Mesothelial cell of epicardium (in vitro differentiated cells): Measurements from ENCODE around the gene CMIP. TPM values are rescaled to one million over a fixed set of nuclear protein-coding genes. Genes with fewer than 3 reads are reported as not detected.
"Not testable (repeated sequence)": the region's sequence is repeated elsewhere in the genome, so short reads cannot be mapped to it uniquely, and the experiment has no call there.

Experiments
- DNase-seq, 2 experiments: peaks; one replicate each; pipeline ENCODE4 v3.0.0; 2021; ENCODE audit warnings: low spot score in 2 of 2; ENCODE audit not compliant: unreplicated experiment in 2 of 2
- H3K27ac Mint-ChIP-seq: 2 replicates; pipeline ENCODE4 v1.8.0; 2021; ENCODE audit warnings: mixed read lengths
- H3K27me3 Mint-ChIP-seq: 2 replicates; pipeline ENCODE4 v1.8.0; 2021; ENCODE audit warnings: low read depth, mixed read lengths
- H3K36me3 Mint-ChIP-seq: 2 replicates; pipeline ENCODE4 v1.8.0; 2021; ENCODE audit warnings: mixed read lengths
- H3K4me1 Mint-ChIP-seq: 2 replicates; pipeline ENCODE4 v1.8.0; 2021; ENCODE audit warnings: mixed read lengths
- H3K4me3 Mint-ChIP-seq: 2 replicates; pipeline ENCODE4 v1.8.0; 2021; ENCODE audit warnings: mild to moderate bottlenecking, moderate library complexity, mixed read lengths
- H3K9me3 Mint-ChIP-seq: 2 replicates; pipeline ENCODE4 v1.8.0; 2021; ENCODE audit warnings: mixed read lengths
- total RNA-seq: library from RNA; stranded (reverse); gene quantifications from 3 replicates; pipeline ENCODE4 v1.2.1, GENCODE V29; 2021
- TF ChIP-seq, protein P1 (sequence below): fragments of 200-600 bp; sonication (generic); IDR thresholded peaks from one replicate; pipeline ENCODE4 v1.5.0; 2021; ENCODE audit warnings: antibody characterized with exemption; ENCODE audit not compliant: unreplicated experiment

The CMIP gene
- total RNA-seq, 1 donor from 2014 or later: 71.0 TPM

DNA sequence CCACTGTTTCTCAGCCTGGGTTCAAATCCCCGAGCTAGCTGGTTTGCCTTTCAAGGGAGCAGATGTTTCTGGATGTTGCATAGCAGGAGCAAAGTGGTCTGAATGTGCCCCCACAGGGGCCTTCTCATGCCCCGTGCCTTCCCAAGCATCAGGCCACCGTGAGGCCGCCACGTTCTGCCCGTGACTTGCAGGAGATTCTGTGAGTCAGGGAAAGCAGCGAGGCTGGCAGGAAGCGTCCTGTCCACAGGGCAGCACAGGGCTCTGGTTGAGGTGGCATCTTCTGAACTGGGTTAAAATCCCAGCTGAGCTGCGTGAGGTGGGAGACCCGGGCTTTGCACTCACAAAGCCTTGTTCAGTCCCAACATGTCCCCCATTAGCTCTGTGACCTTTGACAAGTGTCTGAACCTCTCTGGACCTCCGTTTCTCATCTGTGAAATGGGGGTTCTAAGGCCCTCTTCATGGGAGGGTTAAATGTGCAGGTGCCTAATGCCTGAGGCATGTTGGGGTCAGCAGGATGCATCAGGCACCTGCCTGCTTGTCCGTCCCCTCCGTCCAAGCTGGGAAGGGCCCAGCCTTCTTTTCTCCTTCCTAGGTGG lies 239.7 kb downstream of the CMIP start:
- H3K27me3 Mint-ChIP-seq: no peaks in the 10 kb centered on the region
- H3K36me3 Mint-ChIP-seq: peaks cover 9% of the 10 kb centered on the region
- no peaks in the 10 kb centered on the region for H3K4me1 Mint-ChIP-seq
- TF ChIP-seq, protein P1, sequence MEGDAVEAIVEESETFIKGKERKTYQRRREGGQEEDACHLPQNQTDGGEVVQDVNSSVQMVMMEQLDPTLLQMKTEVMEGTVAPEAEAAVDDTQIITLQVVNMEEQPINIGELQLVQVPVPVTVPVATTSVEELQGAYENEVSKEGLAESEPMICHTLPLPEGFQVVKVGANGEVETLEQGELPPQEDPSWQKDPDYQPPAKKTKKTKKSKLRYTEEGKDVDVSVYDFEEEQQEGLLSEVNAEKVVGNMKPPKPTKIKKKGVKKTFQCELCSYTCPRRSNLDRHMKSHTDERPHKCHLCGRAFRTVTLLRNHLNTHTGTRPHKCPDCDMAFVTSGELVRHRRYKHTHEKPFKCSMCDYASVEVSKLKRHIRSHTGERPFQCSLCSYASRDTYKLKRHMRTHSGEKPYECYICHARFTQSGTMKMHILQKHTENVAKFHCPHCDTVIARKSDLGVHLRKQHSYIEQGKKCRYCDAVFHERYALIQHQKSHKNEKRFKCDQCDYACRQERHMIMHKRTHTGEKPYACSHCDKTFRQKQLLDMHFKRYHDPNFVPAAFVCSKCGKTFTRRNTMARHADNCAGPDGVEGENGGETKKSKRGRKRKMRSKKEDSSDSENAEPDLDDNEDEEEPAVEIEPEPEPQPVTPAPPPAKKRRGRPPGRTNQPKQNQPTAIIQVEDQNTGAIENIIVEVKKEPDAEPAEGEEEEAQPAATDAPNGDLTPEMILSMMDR: no peak
- no peak overlapping the region for H3K27ac Mint-ChIP-seq
- H3K4me3 Mint-ChIP-seq: no peak overlapping the region
- DNase-seq: no peak
- H3K9me3 Mint-ChIP-seq: no peaks in the 10 kb centered on the region

DNA sequence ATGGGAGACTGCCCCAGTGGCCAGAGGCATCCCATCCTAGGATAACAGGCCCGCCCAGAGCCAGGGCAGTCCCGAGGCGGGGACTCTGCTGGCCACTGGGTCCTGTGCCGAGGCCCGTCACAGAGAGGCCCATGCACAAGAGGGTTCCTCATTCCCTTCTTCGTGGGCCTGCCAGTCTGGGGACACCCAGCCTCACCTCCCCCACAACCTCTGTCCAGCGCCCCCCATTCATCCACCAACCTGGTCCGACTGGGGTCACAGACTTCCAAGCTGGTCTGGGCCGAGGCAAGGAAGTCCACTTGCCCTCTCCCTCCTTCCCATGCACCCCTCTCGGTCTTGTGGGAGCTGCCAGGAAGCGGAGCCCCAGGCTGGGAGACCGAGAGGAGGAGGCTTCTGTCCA lies 240.3 kb downstream of the CMIP start:
- no peak overlapping the region for H3K4me3 Mint-ChIP-seq
- TF ChIP-seq, protein P1: no peak
- no peak for DNase-seq
- no peaks in the 10 kb centered on the region for H3K27me3 Mint-ChIP-seq
- H3K4me1 Mint-ChIP-seq: no peaks in the 10 kb centered on the region
- H3K9me3 Mint-ChIP-seq: no peaks in the 10 kb centered on the region
- no peak overlapping the region for H3K27ac Mint-ChIP-seq
- H3K36me3 Mint-ChIP-seq: peaks cover 14% of the 10 kb centered on the region

DNA sequence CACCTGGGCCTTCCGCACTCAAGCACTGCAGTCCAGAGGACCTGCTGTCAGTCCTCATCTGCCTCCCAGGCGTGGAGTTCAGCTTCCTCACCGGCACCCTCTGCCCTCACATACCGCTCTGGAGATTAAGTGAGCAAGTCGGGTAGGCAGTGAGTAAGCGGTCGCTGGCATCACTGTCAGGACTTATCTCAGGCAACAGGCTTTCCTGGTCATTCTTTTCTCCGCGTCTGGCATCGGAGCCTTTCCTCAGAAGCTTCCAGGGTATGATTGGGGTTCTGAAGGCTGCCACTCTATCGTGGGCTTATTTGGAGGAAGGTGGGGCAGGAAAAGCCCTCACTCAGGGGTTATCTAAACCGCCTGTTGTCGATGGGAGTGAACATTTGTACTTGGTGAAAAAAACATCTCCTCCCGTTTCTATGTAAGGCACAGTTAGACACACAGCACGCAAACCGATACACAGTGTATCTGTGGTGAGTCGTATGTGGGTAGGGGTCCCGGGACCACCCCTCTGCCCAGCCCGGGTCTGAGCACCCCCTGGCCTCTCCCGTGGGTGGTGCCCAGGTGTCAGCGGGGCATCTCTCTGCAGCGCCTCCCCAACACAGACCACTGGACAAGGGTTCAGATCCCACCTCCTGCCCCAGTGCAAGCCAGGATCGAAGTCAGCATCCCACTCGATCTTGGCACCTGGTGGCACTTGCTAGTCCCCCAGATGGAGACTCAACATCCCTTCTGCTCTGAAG lies 242.0 kb downstream of the CMIP start:
- Mint-ChIP-seq H3K9me3 (no peaks in the 10 kb centered on the region), H3K27ac (no peak overlapping the region), H3K4me1 (no peaks in the 10 kb centered on the region), H3K4me3 (no peak overlapping the region), H3K27me3 (no peaks in the 10 kb centered on the region), H3K36me3 (peaks cover 11% of the 10 kb centered on the region)
- DNase-seq: no peak
- TF ChIP-seq, protein P1: no peak

DNA sequence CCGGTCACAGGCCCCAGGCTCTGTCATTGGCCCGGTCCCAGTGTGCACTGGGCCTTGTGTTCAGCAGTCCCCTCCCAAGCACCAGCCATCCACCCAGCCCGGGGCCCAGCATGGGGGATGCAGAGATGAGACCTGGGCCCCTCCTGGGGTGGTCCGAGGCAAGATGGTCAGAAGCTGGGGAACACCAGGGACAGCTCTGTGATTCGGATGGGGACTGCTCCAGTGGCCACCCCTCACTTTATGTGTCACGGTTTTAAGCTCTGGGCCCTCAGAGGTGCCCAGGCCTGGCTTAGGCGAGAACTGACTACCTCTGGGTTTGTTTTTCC lies 242.5 kb downstream of the CMIP start:
- TF ChIP-seq, protein P1: no peak

DNA sequence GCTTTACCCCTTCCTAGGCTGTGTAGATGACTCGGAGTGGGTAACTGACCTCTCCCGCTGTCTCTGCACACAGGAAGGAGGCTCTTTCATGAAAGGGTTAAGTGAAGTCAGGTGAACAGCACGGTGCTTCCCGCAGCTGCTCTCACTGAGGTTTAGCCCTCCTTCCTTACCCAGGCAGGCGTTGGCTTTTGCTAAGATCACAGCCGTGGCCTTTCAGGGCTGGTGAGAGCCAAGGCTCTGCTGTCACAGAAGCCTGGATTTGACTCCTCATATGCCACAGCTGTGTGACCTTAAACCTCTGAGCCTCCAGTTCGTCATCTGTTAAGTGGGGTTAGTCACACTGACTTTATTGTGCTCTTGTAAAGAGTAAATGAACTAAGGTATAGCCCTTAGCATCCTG lies 243.6 kb downstream of the CMIP start:
- Mint-ChIP-seq H3K27ac (no peak overlapping the region), H3K4me3 (no peak overlapping the region), H3K9me3 (no peaks in the 10 kb centered on the region), H3K27me3 (no peaks in the 10 kb centered on the region), H3K36me3 (peaks cover 23% of the 10 kb centered on the region), H3K4me1 (no peaks in the 10 kb centered on the region)
- TF ChIP-seq, protein P1: no peak
- no peak for DNase-seq

More for the DNA sequence above, 242.5 kb downstream of the CMIP start:
- Mint-ChIP-seq H3K4me3 (no peak overlapping the region), H3K27me3 (no peaks in the 10 kb centered on the region), H3K36me3 (peaks cover 16% of the 10 kb centered on the region), H3K27ac (no peak overlapping the region), H3K9me3 (no peaks in the 10 kb centered on the region), H3K4me1 (no peaks in the 10 kb centered on the region)
- DNase-seq: no peak

DNA sequence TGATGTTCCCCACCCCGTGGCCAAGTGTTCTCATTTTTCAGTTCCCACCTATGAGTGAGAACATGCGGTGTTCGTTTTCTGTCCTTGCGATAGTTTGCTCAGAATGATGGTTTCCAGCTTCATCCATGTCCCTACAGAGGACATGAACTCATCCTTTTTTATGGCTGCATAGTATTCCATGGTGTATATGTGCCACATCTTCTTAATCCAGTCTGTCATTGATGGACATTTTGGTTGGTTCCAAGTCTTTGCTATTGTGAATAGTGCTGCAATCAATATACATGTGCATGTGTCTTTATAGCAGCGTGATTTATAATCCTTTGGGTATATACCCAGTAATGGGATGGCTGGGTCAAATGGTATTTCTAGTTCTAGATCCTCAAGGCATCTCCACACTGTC lies 244.2 kb downstream of the CMIP start:
- not testable (repeated sequence) for H3K27ac Mint-ChIP-seq, DNase-seq

More for the DNA sequence above, 244.2 kb downstream of the CMIP start:
- H3K9me3 Mint-ChIP-seq, H3K4me3 Mint-ChIP-seq, H3K27me3 Mint-ChIP-seq, H3K4me1 Mint-ChIP-seq: not testable (repeated sequence)
- H3K36me3 Mint-ChIP-seq: peaks cover 27% of the 10 kb centered on the region
